Body of pancreas (tissue), 4 donors: ENCODE results near the gene PAPOLA.

ENCODE experiments used
- CTCF ChIP-seq, 7 experiments: fragments of 450-650 bp in 4 of 7; fragments of 200-600 bp in 3 of 7; sonication (generic) in 3 of 7; IDR thresholded peaks; one replicate each; pipeline ENCODE4 v1.5.1; 2016 to 2019; ENCODE audit warnings: antibody characterized with exemption in 7 of 7
- POLR2A ChIP-seq, 3 donors: fragments of 450-650 bp; IDR thresholded peaks; one replicate each; pipeline ENCODE4 v1.6.1; 2016; ENCODE audit warnings: antibody characterized with exemption in 3 of 3, mild to moderate bottlenecking in 2 of 3

GRCh38 chr14:96574633-96575632 lies 72.8 kb downstream of the PAPOLA start:
- no peak for TF ChIP-seq POLR2A (IDR thresholded peaks at IDR 0.05)
- TF ChIP-seq CTCF (IDR thresholded peaks at IDR 0.05): no peak
